GM12878 (cell line): ENCODE results near the gene ANKRD44. TPM values are rescaled to one million over a fixed set of nuclear protein-coding genes. Genes with fewer than 3 reads are reported as not detected.

ENCODE experiments used
- EED ChIP-seq: sonication (generic); IDR thresholded peaks from 2 replicates; pipeline ENCODE4 v1.6.1; 2016; ENCODE audit warnings: antibody characterized with exemption, low read depth
- IKZF1 ChIP-seq: fragments of 450-650 bp; conservative IDR thresholded peaks from 2 replicates; pipeline ENCODE4 v1.6.1; 2017; ENCODE audit warnings: antibody characterized with exemption, mild to moderate bottlenecking
- IKZF2 ChIP-seq, 2 experiments: fragments of 450-650 bp; IDR thresholded peaks; 2 replicates each; pipeline ENCODE4 v1.6.1; 2017; ENCODE audit warnings: mild to moderate bottlenecking in 2 of 2, moderate library complexity in 2 of 2
- polyA plus RNA-seq, 11 experiments: library from polyadenylated mRNA; depleted of rRNA in 4 of 11; unstranded in 6 of 11; stranded (reverse) in 5 of 11; fragments of >200 nt; fragmentation: Nextera tagmentation in 4 of 11; fragmentation: Illumina TruSeq in 1 of 11; extraction: Ambion mirVana in 4 of 11; extraction: Trizol in 1 of 11; gene quantifications; 1 replicate in 1 of 11; 2 replicates in 10 of 11; pipeline versions ENCODE4 v1.2.1 to v1.2.3, GENCODE V29; 2011 to 2016; ENCODE audit warnings: inconsistent platforms in 2 of 11, missing spikeins in 2 of 11, low read depth in 1 of 11
- total RNA-seq, 4 experiments: library from RNA; depleted of rRNA in 3 of 4; stranded (reverse); fragments of >200 nt in 3 of 4; fragmentation: Illumina TruSeq in 1 of 4; extraction: Trizol in 1 of 4; gene quantifications; 2 replicates each; pipeline versions ENCODE4 v1.2.1 to v1.2.3, GENCODE V29; 2013 to 2021
- TF ChIP-seq, protein P1 (sequence below): fragments of 450-650 bp; conservative IDR thresholded peaks from 2 replicates; pipeline ENCODE4 v1.6.1; 2017; ENCODE audit warnings: mild to moderate bottlenecking, moderate library complexity
- TF ChIP-seq, protein P2 (sequence below): fragments of 450-650 bp; IDR thresholded peaks from 2 replicates; pipeline ENCODE4 v1.6.1; 2017; ENCODE audit warnings: mild to moderate bottlenecking, moderate library complexity
- TF ChIP-seq, protein P3 (sequence below): IDR thresholded peaks from 2 replicates; pipeline ENCODE4 v1.6.1; 2011; ENCODE audit warnings: borderline replicate concordance, low read depth, mild to moderate bottlenecking, moderate library complexity, mixed read lengths, low read length; ENCODE audit not compliant: insufficient read depth; ENCODE audit errors: extremely low read length

The ANKRD44 gene
- total and polyA plus RNA-seq, 10 of the 15 experiments (the other 5 are each of a cell fraction or from before 2014, with no cell fraction given): 19.1 to 99.1 (median 59.6) TPM

DNA sequence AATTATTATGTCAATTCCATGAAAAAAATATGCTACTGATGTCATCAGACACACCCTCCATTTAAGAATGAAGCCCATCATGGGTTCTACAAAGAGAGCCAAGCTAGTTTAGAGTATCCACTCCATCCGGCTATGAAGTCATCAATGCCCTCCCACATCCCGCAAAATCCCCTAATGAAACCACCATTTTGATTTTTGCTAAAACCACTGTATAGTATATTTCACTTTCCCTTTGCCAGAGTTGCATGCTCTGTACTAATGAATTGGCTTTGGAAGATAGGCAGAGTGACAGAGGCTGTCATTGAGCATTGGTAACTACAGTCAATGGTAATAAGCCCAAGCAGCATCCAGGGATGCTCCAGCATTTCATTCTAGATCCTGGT, 118.6 kb downstream of the ANKRD44 start (continued):
- TF ChIP-seq, protein P1, sequence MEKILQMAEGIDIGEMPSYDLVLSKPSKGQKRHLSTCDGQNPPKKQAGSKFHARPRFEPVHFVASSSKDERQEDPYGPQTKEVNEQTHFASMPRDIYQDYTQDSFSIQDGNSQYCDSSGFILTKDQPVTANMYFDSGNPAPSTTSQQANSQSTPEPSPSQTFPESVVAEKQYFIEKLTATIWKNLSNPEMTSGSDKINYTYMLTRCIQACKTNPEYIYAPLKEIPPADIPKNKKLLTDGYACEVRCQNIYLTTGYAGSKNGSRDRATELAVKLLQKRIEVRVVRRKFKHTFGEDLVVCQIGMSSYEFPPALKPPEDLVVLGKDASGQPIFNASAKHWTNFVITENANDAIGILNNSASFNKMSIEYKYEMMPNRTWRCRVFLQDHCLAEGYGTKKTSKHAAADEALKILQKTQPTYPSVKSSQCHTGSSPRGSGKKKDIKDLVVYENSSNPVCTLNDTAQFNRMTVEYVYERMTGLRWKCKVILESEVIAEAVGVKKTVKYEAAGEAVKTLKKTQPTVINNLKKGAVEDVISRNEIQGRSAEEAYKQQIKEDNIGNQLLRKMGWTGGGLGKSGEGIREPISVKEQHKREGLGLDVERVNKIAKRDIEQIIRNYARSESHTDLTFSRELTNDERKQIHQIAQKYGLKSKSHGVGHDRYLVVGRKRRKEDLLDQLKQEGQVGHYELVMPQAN: no peak
- TF ChIP-seq EED (peak; percentile 49; the same call in 1 of the 2 replicates), IKZF2 (IDR thresholded peaks at IDR 0.05) (peak in 1 of 2 experiments; percentile 40; a peak in 2 of 4 replicates), IKZF1 (0 out of 2 replicates have a peak, but pooled peaks have one; percentile 18)
- TF ChIP-seq, protein P2, sequence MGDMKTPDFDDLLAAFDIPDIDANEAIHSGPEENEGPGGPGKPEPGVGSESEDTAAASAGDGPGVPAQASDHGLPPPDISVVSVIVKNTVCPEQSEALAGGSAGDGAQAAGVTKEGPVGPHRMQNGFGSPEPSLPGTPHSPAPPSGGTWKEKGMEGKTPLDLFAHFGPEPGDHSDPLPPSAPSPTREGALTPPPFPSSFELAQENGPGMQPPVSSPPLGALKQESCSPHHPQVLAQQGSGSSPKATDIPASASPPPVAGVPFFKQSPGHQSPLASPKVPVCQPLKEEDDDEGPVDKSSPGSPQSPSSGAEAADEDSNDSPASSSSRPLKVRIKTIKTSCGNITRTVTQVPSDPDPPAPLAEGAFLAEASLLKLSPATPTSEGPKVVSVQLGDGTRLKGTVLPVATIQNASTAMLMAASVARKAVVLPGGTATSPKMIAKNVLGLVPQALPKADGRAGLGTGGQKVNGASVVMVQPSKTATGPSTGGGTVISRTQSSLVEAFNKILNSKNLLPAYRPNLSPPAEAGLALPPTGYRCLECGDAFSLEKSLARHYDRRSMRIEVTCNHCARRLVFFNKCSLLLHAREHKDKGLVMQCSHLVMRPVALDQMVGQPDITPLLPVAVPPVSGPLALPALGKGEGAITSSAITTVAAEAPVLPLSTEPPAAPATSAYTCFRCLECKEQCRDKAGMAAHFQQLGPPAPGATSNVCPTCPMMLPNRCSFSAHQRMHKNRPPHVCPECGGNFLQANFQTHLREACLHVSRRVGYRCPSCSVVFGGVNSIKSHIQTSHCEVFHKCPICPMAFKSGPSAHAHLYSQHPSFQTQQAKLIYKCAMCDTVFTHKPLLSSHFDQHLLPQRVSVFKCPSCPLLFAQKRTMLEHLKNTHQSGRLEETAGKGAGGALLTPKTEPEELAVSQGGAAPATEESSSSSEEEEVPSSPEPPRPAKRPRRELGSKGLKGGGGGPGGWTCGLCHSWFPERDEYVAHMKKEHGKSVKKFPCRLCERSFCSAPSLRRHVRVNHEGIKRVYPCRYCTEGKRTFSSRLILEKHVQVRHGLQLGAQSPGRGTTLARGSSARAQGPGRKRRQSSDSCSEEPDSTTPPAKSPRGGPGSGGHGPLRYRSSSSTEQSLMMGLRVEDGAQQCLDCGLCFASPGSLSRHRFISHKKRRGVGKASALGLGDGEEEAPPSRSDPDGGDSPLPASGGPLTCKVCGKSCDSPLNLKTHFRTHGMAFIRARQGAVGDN: no peak
- TF ChIP-seq, protein P3, sequence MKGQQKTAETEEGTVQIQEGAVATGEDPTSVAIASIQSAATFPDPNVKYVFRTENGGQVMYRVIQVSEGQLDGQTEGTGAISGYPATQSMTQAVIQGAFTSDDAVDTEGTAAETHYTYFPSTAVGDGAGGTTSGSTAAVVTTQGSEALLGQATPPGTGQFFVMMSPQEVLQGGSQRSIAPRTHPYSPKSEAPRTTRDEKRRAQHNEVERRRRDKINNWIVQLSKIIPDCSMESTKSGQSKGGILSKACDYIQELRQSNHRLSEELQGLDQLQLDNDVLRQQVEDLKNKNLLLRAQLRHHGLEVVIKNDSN: no peak
- TF ChIP-seq, all 136 proteins: peak for 11
